K562 (cell line): ENCODE measurements around the gene RTL10. TPM values are rescaled to one million over a fixed set of nuclear protein-coding genes. Genes with fewer than 3 reads are reported as not detected.

Experiments used
- FOXK2 ChIP-seq, 2 experiments: fragments of 450-650 bp; IDR thresholded peaks in 1 of 2; conservative IDR thresholded peaks in 1 of 2; 2 replicates each; pipeline ENCODE4 v1.6.1; 2016; ENCODE audit warnings: low read depth in 2 of 2, mild to moderate bottlenecking in 1 of 2
- HDAC2 ChIP-seq: fragments of 450-650 bp; IDR thresholded peaks from 2 replicates; pipeline ENCODE4 v1.6.1; 2016; ENCODE audit warnings: mild to moderate bottlenecking
- PBX2 ChIP-seq, 2 experiments: IDR thresholded peaks in 1 of 2; conservative IDR thresholded peaks in 1 of 2; 2 replicates each; pipeline ENCODE4 v1.6.1; 2016; ENCODE audit warnings: low read depth in 2 of 2, mild to moderate bottlenecking in 1 of 2, missing compliant biosample characterization in 1 of 2, missing genetic modification characterization in 1 of 2, moderate library complexity in 1 of 2
- PHTF2 ChIP-seq: fragments of 250-450 bp; sonication (Bioruptor Pico); IDR thresholded peaks from 2 replicates; pipeline ENCODE4 v1.5.0; 2021; ENCODE audit warnings: mild to moderate bottlenecking
- TCFL5 ChIP-seq: fragments of 250-450 bp; sonication (Bioruptor Pico); conservative IDR thresholded peaks from 2 replicates; pipeline ENCODE4 v1.6.1; 2021; ENCODE audit warnings: mild to moderate bottlenecking, moderate library complexity, matching md5 sums
- ZNF318 ChIP-seq, 2 experiments: fragments of 450-650 bp; IDR thresholded peaks; 2 replicates each; pipeline ENCODE4 v1.6.1; 2016; ENCODE audit warnings: mild to moderate bottlenecking in 2 of 2, borderline replicate concordance in 1 of 2, low read depth in 1 of 2, moderate library complexity in 1 of 2
- ZNF347 ChIP-seq: fragments of 450-650 bp; formaldehyde crosslinking; IDR thresholded peaks from 2 replicates; pipeline ENCODE4 v1.4.0; 2020; ENCODE audit warnings: low read depth, mild to moderate bottlenecking, moderate library complexity
- ZNF592 ChIP-seq: fragments of 450-650 bp; IDR thresholded peaks from 2 replicates; pipeline ENCODE4 v1.6.1; 2017; ENCODE audit warnings: antibody characterized with exemption, mild to moderate bottlenecking
- ZNF76 ChIP-seq: fragments of 250-450 bp; sonication (Bioruptor Pico); IDR thresholded peaks from 2 replicates; pipeline ENCODE4 v1.4.0; 2020; ENCODE audit warnings: mild to moderate bottlenecking, moderate library complexity, borderline replicate concordance
- polyA plus RNA-seq, 8 experiments: library from polyadenylated mRNA; depleted of rRNA in 4 of 8; stranded (reverse) in 5 of 8; unstranded in 3 of 8; fragments of >200 nt; fragmentation: Nextera tagmentation in 2 of 8; fragmentation: Illumina TruSeq in 1 of 8; extraction: Ambion mirVana in 2 of 8; extraction: Trizol in 1 of 8; gene quantifications; 2 replicates each; pipeline versions ENCODE4 v1.2.1 to v1.2.3, GENCODE V29; 2011 to 2014; ENCODE audit warnings: inconsistent platforms in 1 of 8, missing spikeins in 1 of 8
- total RNA-seq, 7 experiments: library from RNA; depleted of rRNA in 6 of 7; stranded (reverse); fragments of >200 nt in 6 of 7; fragmentation: Illumina TruSeq in 2 of 7; extraction: Trizol in 2 of 7; gene quantifications; 2 replicates each; pipeline versions ENCODE4 v1.2.1 to v1.2.3, GENCODE V29; 2011 to 2021; ENCODE audit warnings: low replicate concordance in 1 of 7

RTL10 gene
- total and polyA plus RNA-seq, 9 of the 15 experiments (the other 6 are each of a cell fraction or from before 2014, with no cell fraction given): 19.8 to 75.5 (median 32.5) TPM

GRCh38 chr22:19891317-19892256, 36.9 kb upstream of the RTL10 start (continued):
- TF ChIP-seq ZNF318 (IDR thresholded peaks at IDR 0.05; ENCODE audit: borderline replicate concordance in 1 of 2, low read depth in 1 of 2) (no peak), PHTF2 (CRISPR knock-in tag) (no peak), TCFL5 (CRISPR knock-in tag) (no peak), ZNF76 (peak; percentile 21; the same call in 1 of the 2 replicates), PBX2 (CRISPR knock-in tag; IDR thresholded peaks at IDR 0.05; ENCODE audit: low read depth) (no peak), PBX2 (tag; conservative IDR thresholded peaks at IDR 0.05; ENCODE audit: low read depth) (peak; percentile 96), ZNF592 (no peak; the same call in 1 of the 2 replicates), ZNF347 (CRISPR knock-in tag) (no peak), HDAC2 (peak; percentile 98), FOXK2 (conservative IDR thresholded peaks at IDR 0.05 in 1 of 2, IDR thresholded peaks at IDR 0.05 in 1 of 2; ENCODE audit: low read depth in 2 of 2) (no peak)
